Pancreas (tissue), 10 donors: Measurements from ENCODE around the gene RBM38. TPM values are rescaled to one million over a fixed set of nuclear protein-coding genes. Genes with fewer than 3 reads are reported as not detected.

ENCODE experiments used
- ATAC-seq, 4 donors: fragments of 200-7000 bp; cut with Tn5 transposase; one replicate each; pipeline versions ENCODE4 v1.8.0 to v1.9.1; 2020; ENCODE audit warnings: mild to moderate bottlenecking in 4 of 4, moderate library complexity in 4 of 4
- DNase-seq, 6 donors: peaks; one replicate each; pipeline ENCODE4 v3.0.0-alpha.2; 2020
- FAIRE-seq: peaks from 2 replicates; lab custom pipeline; 2012; peaks lifted over from hg19 to GRCh38; lab: Jason Lieb, UNC
- H3K27ac ChIP-seq, 4 donors: fragments of 200-600 bp; sonication (generic); 1 replicate in 3 of 4; 2 replicates in 1 of 4; pipeline versions ENCODE4 v1.5.0 to v1.8.0; 2020
- H3K27me3 ChIP-seq, 4 donors: fragments of 200-600 bp; one replicate each; pipeline ENCODE4 v1.8.0; 2021
- H3K36me3 ChIP-seq, 3 donors: fragments of 200-600 bp; sonication (generic) in 1 of 3; one replicate each; pipeline versions ENCODE4 v1.5.0 to v1.8.0; 2020 to 2021
- H3K4me1 ChIP-seq, 3 donors: fragments of 200-600 bp; one replicate each; pipeline ENCODE4 v1.8.0; 2021
- H3K4me3 ChIP-seq, 4 donors: fragments of 200-600 bp; sonication (generic) in 2 of 4; one replicate each; pipeline versions ENCODE4 v1.5.0 to v1.8.0; 2020 to 2021
- H3K9me3 ChIP-seq, 4 donors: fragments of 200-600 bp; one replicate each; pipeline ENCODE4 v1.8.0; 2021
- WGBS, 2 donors: extraction: QIAGEN DNeasy Blood & Tissue Kit; methylation state at CpG; one replicate each; pipeline ENCODE4 v1.1.7; 2013; 5-methylcytosine and 5-hydroxymethylcytosine counted together
- intact Hi-C, 3 donors: fragments of 100-400 bp; cut with DNase I; formaldehyde crosslinking; loops; one replicate each; pipeline versions ENCODE4 v1.11.1 to v1.14.2; 2022
- polyA plus RNA-seq, 2 donors: library from polyadenylated mRNA; stranded (reverse); fragments of 200-250 nt; gene quantifications; one replicate each; pipeline ENCODE4 v1.2.3, GENCODE V29; 2013
- total RNA-seq, 6 donors: library from RNA; stranded (reverse); fragmentation: NEBNext Ultra II Directional in 4 of 6; extraction: Animal tissue kit (Norgen Biotek cat#: 25700) in 4 of 6; gene quantifications; one replicate each; pipeline versions ENCODE4 v1.2.1 to v1.2.4, GENCODE V29; 2021 to 2023
- TF ChIP-seq, protein P1 (sequence below), 4 donors: fragments of 200-600 bp; sonication (generic) in 3 of 4; IDR thresholded peaks; one replicate each; pipeline versions ENCODE4 v1.5.0 to v1.8.0; 2021; ENCODE audit warnings: antibody characterized with exemption in 4 of 4
- donor health status: healthy with polysubstance abuse.
- donor health status: DM: no; HTN: no; CAD: no; lungs with moderate emphysema.
- donor health status: DM: no; HTN: no; CAD: no.
- donor health status: control.
- donor health status: control.
- donor health status: Bipolar disorder and iron deficiency.
- donor health status: DM: yes; HTN: yes; CAD: no.
- donor health status: DM: no; HTN: no; CAD: no.
- donor health status: DM: no; HTN: no; CAD: no.
- donor health status: DM: yes; HTN: yes; CAD: no.

The RBM38 gene
- total and polyA plus RNA-seq, 8 donors = 3.9 to 13.1 (median 6.2) TPM

DNA sequence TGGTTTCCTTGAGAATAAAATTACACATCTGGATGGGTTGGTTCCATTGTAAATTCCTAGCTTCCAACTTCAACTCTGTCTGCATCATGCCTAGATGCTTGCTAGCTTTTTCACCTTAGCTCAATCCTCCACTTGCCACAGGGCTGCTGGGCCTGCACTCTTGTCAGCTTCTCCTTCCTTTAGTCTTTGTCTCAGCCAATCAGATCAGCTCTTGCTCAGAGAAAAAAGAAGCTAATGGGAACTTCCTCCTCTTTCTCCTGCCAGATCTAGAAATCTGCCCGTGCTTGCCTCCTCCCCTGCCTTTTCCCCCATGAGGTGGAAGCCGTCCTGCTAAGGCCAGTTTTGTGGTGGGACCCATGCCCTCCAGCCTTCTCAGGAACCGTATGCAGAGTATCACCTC lies 21.6 kb upstream of the RBM38 start:
- FAIRE-seq (no peak), ATAC-seq (no peak), DNase-seq (no peak)
- Histone ChIP-seq H3K27me3 (no peaks in the 10 kb centered on the region), H3K36me3 (peaks cover 13 to 73% (median 38%) of the 10 kb centered on the region in 3 donors), H3K27ac (no peak overlapping the region), H3K4me3 (no peak overlapping the region), H3K9me3 (no peaks in the 10 kb centered on the region), H3K4me1 (no peaks in the 10 kb centered on the region)
- intact Hi-C loops = no loop called here
- TF ChIP-seq, protein P1, sequence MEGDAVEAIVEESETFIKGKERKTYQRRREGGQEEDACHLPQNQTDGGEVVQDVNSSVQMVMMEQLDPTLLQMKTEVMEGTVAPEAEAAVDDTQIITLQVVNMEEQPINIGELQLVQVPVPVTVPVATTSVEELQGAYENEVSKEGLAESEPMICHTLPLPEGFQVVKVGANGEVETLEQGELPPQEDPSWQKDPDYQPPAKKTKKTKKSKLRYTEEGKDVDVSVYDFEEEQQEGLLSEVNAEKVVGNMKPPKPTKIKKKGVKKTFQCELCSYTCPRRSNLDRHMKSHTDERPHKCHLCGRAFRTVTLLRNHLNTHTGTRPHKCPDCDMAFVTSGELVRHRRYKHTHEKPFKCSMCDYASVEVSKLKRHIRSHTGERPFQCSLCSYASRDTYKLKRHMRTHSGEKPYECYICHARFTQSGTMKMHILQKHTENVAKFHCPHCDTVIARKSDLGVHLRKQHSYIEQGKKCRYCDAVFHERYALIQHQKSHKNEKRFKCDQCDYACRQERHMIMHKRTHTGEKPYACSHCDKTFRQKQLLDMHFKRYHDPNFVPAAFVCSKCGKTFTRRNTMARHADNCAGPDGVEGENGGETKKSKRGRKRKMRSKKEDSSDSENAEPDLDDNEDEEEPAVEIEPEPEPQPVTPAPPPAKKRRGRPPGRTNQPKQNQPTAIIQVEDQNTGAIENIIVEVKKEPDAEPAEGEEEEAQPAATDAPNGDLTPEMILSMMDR (IDR thresholded peaks at IDR 0.05) = no peak
- 82 to 88% methylated on average over 3 of the region's 3 CpGs for WGBS, 2 donors

DNA sequence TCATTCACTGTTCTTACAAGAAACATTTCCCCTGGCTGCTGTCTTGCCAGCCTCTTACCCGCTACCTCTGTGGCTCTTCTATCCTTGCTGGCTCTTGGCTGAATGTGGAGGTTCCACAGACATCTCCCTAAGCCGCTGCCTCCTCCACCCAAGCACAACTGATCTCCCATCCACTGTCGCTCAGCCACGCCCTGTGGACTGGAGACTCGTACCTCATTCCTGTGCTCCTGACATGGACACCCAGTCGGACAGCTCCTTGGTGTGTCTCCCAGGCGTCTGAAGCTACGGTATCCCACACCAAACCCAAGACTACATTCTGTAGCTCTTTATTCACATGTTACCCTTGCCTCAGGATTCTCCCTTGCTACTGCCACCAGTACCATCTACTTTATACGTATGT lies 20.9 kb upstream of the RBM38 start:
- Histone ChIP-seq H3K36me3 (peaks cover 13 to 79% (median 42%) of the 10 kb centered on the region in 3 donors), H3K27ac (no peak overlapping the region), H3K4me1 (no peaks in the 10 kb centered on the region), H3K9me3 (no peaks in the 10 kb centered on the region), H3K4me3 (no peak overlapping the region), H3K27me3 (no peaks in the 10 kb centered on the region)
- no peak for ATAC-seq
- DNase-seq = no peak
- intact Hi-C loops = loop anchor here in 2 of 3 donors (10.0 kb wide), 2 partner anchors 134 to 214 kb away; no protein-coding TSS in a partner anchor
- 94 to 96% methylated on average over 9 of the region's 9 CpGs for WGBS, 2 donors
- TF ChIP-seq, protein P1 (IDR thresholded peaks at IDR 0.05) = no peak
- no peak for FAIRE-seq

DNA sequence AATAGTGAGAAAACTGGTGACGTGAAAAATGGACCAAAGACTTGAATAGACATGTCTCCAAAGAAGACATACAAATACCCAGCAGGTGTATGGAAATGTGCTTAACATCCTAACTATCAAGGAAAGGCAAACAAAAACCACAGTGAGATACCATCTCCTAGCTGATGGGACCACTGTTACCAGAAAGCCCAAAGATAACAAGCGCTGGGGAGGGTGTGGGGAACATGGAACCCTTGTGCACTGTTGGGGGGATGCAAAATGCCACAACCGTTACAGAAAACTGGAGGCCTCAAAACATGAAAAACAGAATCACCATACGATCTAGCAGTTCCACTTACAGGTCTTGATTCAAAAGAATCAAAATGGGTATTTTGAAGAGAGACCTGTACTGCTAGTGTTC lies 19.8 kb upstream of the RBM38 start:
- Histone ChIP-seq H3K9me3 (no peaks in the 10 kb centered on the region), H3K27me3 (no peaks in the 10 kb centered on the region), H3K4me1 (no peaks in the 10 kb centered on the region), H3K27ac (no peak overlapping the region), H3K36me3 (peaks cover 13 to 78% (median 32%) of the 10 kb centered on the region in 3 donors), H3K4me3 (no peak overlapping the region)
- intact Hi-C loops = loop anchor here in 2 of 3 donors (10.0 kb wide), 2 partner anchors 133 to 213 kb away; no protein-coding TSS in a partner anchor
- no peak for FAIRE-seq
- no peak for DNase-seq
- ATAC-seq = no peak
- 92 to 94% methylated on average over 4 of the region's 4 CpGs for WGBS, 2 donors
- TF ChIP-seq, protein P1 (IDR thresholded peaks at IDR 0.05) = no peak

DNA sequence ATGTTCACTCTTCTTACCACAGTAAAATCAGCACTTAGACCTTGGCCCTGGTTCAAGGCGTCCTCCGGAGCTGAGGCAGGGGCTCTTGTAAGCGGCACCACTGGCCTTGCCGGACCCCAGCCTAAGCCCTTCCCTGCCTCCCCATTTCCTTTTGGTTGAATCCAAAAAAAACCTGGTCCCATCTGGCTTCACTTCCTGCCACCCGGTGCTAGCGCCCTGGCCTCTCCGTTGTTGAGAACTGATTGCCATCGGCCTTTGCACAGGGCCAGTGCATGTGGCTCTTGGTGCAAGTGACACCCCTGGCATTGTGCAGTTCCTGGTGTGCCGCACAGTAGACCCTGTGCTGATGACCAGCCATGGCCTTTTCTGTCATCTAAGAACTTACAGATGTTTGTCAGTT lies 19.0 kb upstream of the RBM38 start:
- H3K36me3 ChIP-seq = peaks cover 13 to 78% (median 30%) of the 10 kb centered on the region in 3 donors
- no peaks in the 10 kb centered on the region for H3K9me3 ChIP-seq
- 82 to 85% methylated on average over 9 of the region's 9 CpGs for whole genome bisulfite sequencing, 2 donors
- ATAC-seq (no peak), DNase-seq (no peak), FAIRE-seq (no peak)
- no peak overlapping the region for H3K27ac ChIP-seq
- H3K4me1 ChIP-seq = no peaks in the 10 kb centered on the region
- H3K4me3 ChIP-seq = no peak overlapping the region
- TF ChIP-seq, protein P1 (IDR thresholded peaks at IDR 0.05) = no peak
- intact Hi-C loops = loop anchor here in 2 of 3 donors (10.0 kb wide), 2 partner anchors 133 to 213 kb away; no protein-coding TSS in a partner anchor
- no peaks in the 10 kb centered on the region for H3K27me3 ChIP-seq

DNA sequence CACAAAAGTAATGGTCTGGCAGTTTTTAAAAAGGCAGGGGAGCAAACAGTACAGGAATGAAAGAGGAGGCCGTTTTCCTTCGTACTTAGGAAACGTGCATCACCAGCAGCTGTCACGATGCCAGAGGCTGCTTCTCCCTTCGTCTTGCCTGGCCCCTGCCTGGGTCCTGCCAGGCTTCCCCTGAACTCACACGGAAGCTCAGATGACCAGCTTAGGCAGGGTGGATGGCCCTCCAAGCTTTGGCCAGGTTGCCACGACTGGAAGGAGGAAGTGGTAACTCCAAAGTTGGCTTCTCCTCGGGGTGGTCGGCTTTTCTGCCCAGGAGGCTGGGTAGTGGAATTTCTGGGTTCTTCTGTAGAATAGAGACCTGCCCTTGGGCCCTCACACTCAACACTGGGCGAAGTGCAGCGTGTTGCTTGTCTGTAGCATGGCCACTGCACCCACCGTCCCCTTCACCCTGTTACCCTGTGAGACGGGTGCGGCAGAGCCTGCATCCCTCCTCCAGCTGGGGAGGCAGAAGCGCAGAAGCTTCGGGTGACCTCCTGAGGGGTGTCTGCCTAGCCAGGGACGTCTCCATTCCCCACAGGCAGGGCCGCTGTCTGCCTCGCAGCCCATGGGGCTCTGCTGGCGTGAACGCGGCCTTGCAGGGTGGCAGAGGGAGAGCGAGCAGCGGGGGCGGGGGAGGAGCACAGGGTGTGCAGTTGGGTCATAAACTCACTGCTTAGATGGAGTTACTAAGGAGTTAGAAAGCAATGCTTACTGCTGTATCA lies 18.4 kb upstream of the RBM38 start:
- TF ChIP-seq, protein P1 (IDR thresholded peaks at IDR 0.05) = no peak
- no peak for FAIRE-seq
- no peak overlapping the region for H3K4me3 ChIP-seq
- 87 to 92% methylated on average over 25 of the region's 25 CpGs for WGBS, 2 donors
- no peaks in the 10 kb centered on the region for H3K27me3 ChIP-seq
- no peaks in the 10 kb centered on the region for H3K9me3 ChIP-seq
- H3K36me3 ChIP-seq = peaks cover 13 to 77% (median 30%) of the 10 kb centered on the region in 3 donors
- H3K27ac ChIP-seq = no peak overlapping the region
- no peak for DNase-seq
- intact Hi-C loops = loop anchor here in 2 of 3 donors (10.0 kb wide), 2 partner anchors 132 to 212 kb away; no protein-coding TSS in a partner anchor
- H3K4me1 ChIP-seq = no peaks in the 10 kb centered on the region
- ATAC-seq = no peak
